Measurements from ENCODE around the gene ARIH1. TPM values are rescaled to one million over a fixed set of nuclear protein-coding genes. Genes with fewer than 3 reads are reported as not detected.

Gene ARIH1
- total and polyA plus RNA-seq, 10 donors: 14.8 to 171 (median 62.7) TPM

DNA sequence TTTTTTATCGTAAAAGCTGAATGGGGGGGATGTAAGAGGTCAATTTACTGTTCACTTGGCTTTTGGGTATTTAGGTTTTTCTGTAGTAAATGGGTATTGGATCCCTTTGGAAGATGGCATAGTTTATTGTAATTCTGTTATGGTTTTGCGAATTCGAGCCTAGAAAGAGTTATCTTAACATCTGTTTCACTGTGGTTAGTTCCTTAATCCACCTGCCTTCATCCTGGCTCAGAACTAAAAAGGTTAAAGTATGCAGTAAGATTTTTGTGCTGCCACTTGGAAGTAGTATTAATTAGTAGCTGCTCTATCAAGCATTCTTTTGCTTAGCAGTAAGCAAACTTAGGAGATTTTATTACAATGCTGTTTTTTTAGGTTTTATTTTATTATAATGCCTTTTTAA is 62.4 kb downstream of the ARIH1 start:
- intact Hi-C loops (cut with DNase I; ENCODE audit: low total_unique reads): no loop called here

DNA sequence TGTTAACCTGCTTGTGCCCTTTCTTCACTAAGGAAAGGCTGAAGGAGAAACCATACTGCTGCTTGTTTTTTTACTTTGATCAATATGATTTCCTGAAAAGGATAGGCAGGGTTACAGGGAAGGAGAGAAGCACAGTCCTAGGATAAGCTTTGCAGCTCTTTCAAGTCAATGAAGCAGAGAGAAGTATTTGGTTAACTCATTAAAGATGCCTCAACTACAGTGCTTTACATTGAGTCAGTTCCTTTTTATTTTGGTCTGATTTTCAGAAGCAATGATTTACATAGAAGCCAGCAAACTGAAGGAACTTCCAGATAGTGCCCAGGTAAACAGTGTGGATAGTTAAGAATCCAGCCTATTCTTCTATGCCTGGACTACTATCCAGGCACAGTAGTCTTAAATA is 64.8 kb downstream of the ARIH1 start:
- Histone ChIP-seq H3K27ac (no peak overlapping the region), H3K9me3 (peaks cover 0 to 23% (median 16%) of the 10 kb centered on the region in 8 donors), H3K4me3 (no peak overlapping the region), H3K4me1 (peaks cover 0 to 43% (median 9%) of the 10 kb centered on the region in 6 donors), H3K36me3 (peaks cover 0 to 9% (median 0%) of the 10 kb centered on the region in 6 donors), H3K27me3 (replicated peaks in 1 of 7) (no peaks in the 10 kb centered on the region)
- intact Hi-C loops (cut with DNase I; ENCODE audit: low total_unique reads): no loop called here
- no peak for DNase-seq
- TF ChIP-seq POLR2AphosphoS5 (IDR thresholded peaks at IDR 0.05): no peak
- TF ChIP-seq, protein P1, sequence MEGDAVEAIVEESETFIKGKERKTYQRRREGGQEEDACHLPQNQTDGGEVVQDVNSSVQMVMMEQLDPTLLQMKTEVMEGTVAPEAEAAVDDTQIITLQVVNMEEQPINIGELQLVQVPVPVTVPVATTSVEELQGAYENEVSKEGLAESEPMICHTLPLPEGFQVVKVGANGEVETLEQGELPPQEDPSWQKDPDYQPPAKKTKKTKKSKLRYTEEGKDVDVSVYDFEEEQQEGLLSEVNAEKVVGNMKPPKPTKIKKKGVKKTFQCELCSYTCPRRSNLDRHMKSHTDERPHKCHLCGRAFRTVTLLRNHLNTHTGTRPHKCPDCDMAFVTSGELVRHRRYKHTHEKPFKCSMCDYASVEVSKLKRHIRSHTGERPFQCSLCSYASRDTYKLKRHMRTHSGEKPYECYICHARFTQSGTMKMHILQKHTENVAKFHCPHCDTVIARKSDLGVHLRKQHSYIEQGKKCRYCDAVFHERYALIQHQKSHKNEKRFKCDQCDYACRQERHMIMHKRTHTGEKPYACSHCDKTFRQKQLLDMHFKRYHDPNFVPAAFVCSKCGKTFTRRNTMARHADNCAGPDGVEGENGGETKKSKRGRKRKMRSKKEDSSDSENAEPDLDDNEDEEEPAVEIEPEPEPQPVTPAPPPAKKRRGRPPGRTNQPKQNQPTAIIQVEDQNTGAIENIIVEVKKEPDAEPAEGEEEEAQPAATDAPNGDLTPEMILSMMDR (IDR thresholded peaks at IDR 0.05 in 8 of 11, conservative IDR thresholded peaks at IDR 0.05 in 3 of 11): no peak
- TF ChIP-seq POLR2A (IDR thresholded peaks at IDR 0.05): no peak

More for the DNA sequence above, 62.4 kb downstream of the ARIH1 start:
- H3K9me3 ChIP-seq: peaks cover 0 to 23% (median 16%) of the 10 kb centered on the region in 8 donors
- TF ChIP-seq POLR2AphosphoS5 (IDR thresholded peaks at IDR 0.05) (no peak), POLR2A (IDR thresholded peaks at IDR 0.05) (no peak)
- TF ChIP-seq, protein P1 (IDR thresholded peaks at IDR 0.05 in 8 of 11, conservative IDR thresholded peaks at IDR 0.05 in 3 of 11): no peak
- DNase-seq: no peak
- H3K4me1 ChIP-seq: peaks cover 0 to 51% (median 11%) of the 10 kb centered on the region in 6 donors
- H3K4me3 ChIP-seq: no peak overlapping the region
- no peaks in the 10 kb centered on the region for H3K27me3 ChIP-seq (replicated peaks in 1 of 7)
- WGBS, 5 donors: 85 to 94% (median 89%) methylated on average over 3 of the region's 3 CpGs
- peaks cover 0 to 10% (median 0%) of the 10 kb centered on the region in 6 donors for H3K36me3 ChIP-seq
- no peak overlapping the region for H3K27ac ChIP-seq

DNA sequence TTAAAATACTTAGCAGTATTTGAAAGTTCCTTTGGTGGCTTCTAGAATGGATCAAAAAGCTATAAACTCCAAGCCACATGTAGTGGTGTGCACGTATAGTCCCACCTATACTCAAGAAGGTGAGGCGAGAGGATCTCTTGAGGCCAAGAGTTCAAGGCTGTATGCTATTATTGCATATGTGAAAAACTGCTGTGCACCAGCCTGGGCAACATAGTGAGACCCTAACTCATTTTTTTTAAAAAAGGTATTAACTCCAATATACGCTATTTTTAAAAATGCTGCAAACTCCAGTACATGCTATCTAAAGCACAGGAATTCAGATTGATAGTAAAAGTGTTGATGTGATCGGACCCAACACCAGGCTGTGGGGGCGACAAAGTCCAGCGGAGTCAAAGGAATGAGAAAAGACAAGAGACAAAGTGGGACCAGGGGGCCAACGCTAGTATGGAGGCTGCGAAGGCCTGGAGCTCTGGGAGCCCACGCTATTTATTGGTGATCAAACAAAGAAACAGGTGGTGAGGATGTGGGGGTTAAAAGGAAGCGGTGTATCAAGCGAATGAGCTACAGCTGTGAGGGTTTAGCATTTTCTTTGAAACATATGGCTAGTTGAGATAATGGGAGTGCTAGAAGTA is 66.6 kb downstream of the ARIH1 start:
- intact Hi-C loops (cut with DNase I; ENCODE audit: low total_unique reads): no loop called here
- H3K4me1 ChIP-seq: peaks cover 0 to 40% (median 3%) of the 10 kb centered on the region in 6 donors
- H3K27me3 ChIP-seq (replicated peaks in 1 of 7): no peaks in the 10 kb centered on the region
- H3K36me3 ChIP-seq: peaks cover 0 to 24% (median 5%) of the 10 kb centered on the region in 6 donors
- H3K4me3 ChIP-seq: no peak overlapping the region
- no peak overlapping the region for H3K27ac ChIP-seq
- whole genome bisulfite sequencing, 5 donors: 96 to 99% (median 97%) methylated on average over 11 of the region's 11 CpGs
- no peak for DNase-seq
- TF ChIP-seq, protein P1 (IDR thresholded peaks at IDR 0.05 in 8 of 11, conservative IDR thresholded peaks at IDR 0.05 in 3 of 11): no peak
- TF ChIP-seq POLR2AphosphoS5 (IDR thresholded peaks at IDR 0.05): no peak
- TF ChIP-seq POLR2A (IDR thresholded peaks at IDR 0.05): no peak
- peaks cover 0 to 23% (median 16%) of the 10 kb centered on the region in 8 donors for H3K9me3 ChIP-seq

DNA sequence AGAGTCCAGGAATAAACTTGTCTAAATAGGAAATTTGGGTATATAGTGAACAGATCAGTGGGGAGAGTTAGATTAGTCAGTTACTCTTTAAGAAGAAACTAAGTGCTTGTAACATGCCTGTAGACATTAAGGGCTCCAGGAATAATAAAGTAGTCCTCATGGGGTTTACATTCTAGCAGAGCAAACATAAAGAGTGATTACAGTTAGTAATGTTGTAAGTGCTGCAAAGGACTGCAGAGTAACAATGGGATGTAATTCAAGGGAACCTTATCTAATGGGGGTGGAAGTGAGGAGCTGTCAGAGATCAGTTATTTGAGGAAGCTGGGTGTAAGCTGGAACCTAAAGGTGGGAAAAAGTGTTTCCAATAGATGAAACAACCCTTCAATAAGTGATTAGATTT is 67.5 kb downstream of the ARIH1 start:
- no peak overlapping the region for H3K27ac ChIP-seq
- H3K27me3 ChIP-seq (replicated peaks in 1 of 7): no peaks in the 10 kb centered on the region
- no peak for DNase-seq
- H3K4me1 ChIP-seq: peaks cover 0 to 30% (median 0%) of the 10 kb centered on the region in 6 donors
- H3K36me3 ChIP-seq: peaks cover 0 to 33% (median 6%) of the 10 kb centered on the region in 6 donors
- TF ChIP-seq POLR2A (IDR thresholded peaks at IDR 0.05): no peak
- TF ChIP-seq, protein P1 (IDR thresholded peaks at IDR 0.05 in 8 of 11, conservative IDR thresholded peaks at IDR 0.05 in 3 of 11): no peak
- TF ChIP-seq POLR2AphosphoS5 (IDR thresholded peaks at IDR 0.05): no peak
- intact Hi-C loops (cut with DNase I; ENCODE audit: low total_unique reads): no loop called here
- H3K9me3 ChIP-seq: peaks cover 0 to 23% (median 16%) of the 10 kb centered on the region in 8 donors
- H3K4me3 ChIP-seq: no peak overlapping the region

Measured in spleen (tissue), 11 donors.